SU-DHL-6 (cell line): ENCODE data around the gene LINGO1.

Experiments
- H2AFZ ChIP-seq: fragments of 200-600 bp; sonication (generic); 2 replicates; pipeline ENCODE4 v1.6.1; 2014; ENCODE audit warnings: low read depth, mild to moderate bottlenecking, moderate library complexity, mixed read lengths, antibody characterized with exemption, low read length; ENCODE audit not compliant: severe bottlenecking
- H3F3A ChIP-seq: fragments of 200-600 bp; shearing (Covaris generic); 2 replicates; pipeline ENCODE4 v1.6.0; 2016; ENCODE audit warnings: antibody characterized with exemption, mild to moderate bottlenecking; ENCODE audit not compliant: insufficient read depth
- H3K27ac ChIP-seq: fragments of 200-600 bp; sonication (generic); 2 replicates; pipeline ENCODE4 v1.5.1; 2016; ENCODE audit warnings: low read depth, mild to moderate bottlenecking, low read length, moderate library complexity, mixed read lengths
- H3K27me3 ChIP-seq: fragments of 200-600 bp; sonication (generic), shearing (Covaris generic); 2 replicates; pipeline ENCODE4 v1.6.0; 2014; ENCODE audit warnings: mild to moderate bottlenecking, low read length
- H3K36me3 ChIP-seq: fragments of 200-600 bp; sonication (generic); 2 replicates; pipeline ENCODE4 v1.6.1; 2014; ENCODE audit warnings: mild to moderate bottlenecking, low read length, mixed read lengths
- H3K4me2 ChIP-seq: fragments of 300-600, 200-600 bp; shearing (Covaris generic), sonication (generic); 2 replicates; pipeline ENCODE4 v1.6.0; 2014; ENCODE audit warnings: low read length, low read depth, mild to moderate bottlenecking; ENCODE audit not compliant: poor library complexity, severe bottlenecking
- H3K4me3 ChIP-seq: fragments of 200-600 bp; sonication (generic); 2 replicates; pipeline ENCODE4 v1.5.1; 2014; ENCODE audit warnings: antibody characterized with exemption, low read length, mild to moderate bottlenecking, mixed read lengths; ENCODE audit not compliant: insufficient read depth, poor library complexity, severe bottlenecking
- H3K79me2 ChIP-seq: fragments of 200-600 bp; sonication (generic); 2 replicates; pipeline ENCODE4 v1.6.1; 2014; ENCODE audit warnings: mild to moderate bottlenecking, low read length, moderate library complexity; ENCODE audit not compliant: insufficient read depth
- H3K9ac ChIP-seq: fragments of 200-600 bp; sonication (generic); 2 replicates; pipeline ENCODE4 v1.7.0; 2014; ENCODE audit warnings: mild to moderate bottlenecking, low read length
- H3K9me2 ChIP-seq: fragments of 200-600 bp; sonication (generic); replicated peaks from 2 replicates; pipeline ENCODE4 v1.6.1; 2014; ENCODE audit warnings: low read length; ENCODE audit not compliant: insufficient read depth
- H3K9me3 ChIP-seq: fragments of 200-600 bp; sonication (generic); 2 replicates; pipeline ENCODE4 v1.6.1; 2014; ENCODE audit warnings: low read length, mixed read lengths; ENCODE audit not compliant: insufficient read depth
- H4K20me1 ChIP-seq: fragments of 200-600 bp; sonication (generic); 2 replicates; pipeline ENCODE4 v1.6.1; 2014; ENCODE audit warnings: low read depth, mild to moderate bottlenecking, antibody characterized with exemption, low read length, moderate library complexity, mixed read lengths
- EZH2phosphoT487 ChIP-seq: fragments of 200-600 bp; sonication (generic), shearing (Covaris generic); conservative IDR thresholded peaks from 2 replicates; pipeline ENCODE4 v1.6.1; 2018; ENCODE audit warnings: mild to moderate bottlenecking, antibody characterized with exemption, low read length, moderate library complexity, mixed read lengths
- TF ChIP-seq, protein P1 (sequence below): fragments of 200-600 bp; sonication (generic); IDR thresholded peaks from one replicate; pipeline ENCODE4 v1.5.1; 2017; ENCODE audit warnings: antibody characterized with exemption, mild to moderate bottlenecking, low read length, moderate library complexity; ENCODE audit not compliant: insufficient read depth, poor library complexity, severe bottlenecking

LINGO1 gene

DNA sequence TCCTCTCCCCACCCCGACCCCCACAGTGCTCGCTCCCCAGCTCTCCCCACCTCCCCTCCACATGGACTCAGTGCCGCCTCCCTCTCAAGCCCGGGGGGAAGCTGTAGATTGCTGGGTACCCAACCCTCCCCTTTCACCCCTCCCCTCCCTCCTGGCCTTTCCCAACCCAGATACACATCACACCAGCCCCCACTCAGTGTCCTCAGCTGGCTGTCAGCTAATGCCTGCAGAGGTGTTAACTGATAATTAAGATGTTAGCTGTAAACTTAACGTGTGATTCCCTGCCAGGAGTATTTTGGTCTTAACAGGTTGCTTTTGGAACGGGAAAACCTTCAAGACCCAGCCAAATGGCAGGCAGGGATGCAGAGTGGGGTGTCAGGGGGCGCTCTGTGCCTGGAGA, 39.4 kb upstream of the LINGO1 start:
- Histone ChIP-seq H3K9me3 (no peaks in the 10 kb centered on the region), H4K20me1 (no peaks in the 10 kb centered on the region), H3K9ac (no peak overlapping the region), H3K27me3 (no peaks in the 10 kb centered on the region), H3K4me2 (no peak overlapping the region), H3K4me3 (no peak overlapping the region), H3K9me2 (no peaks in the 10 kb centered on the region), H2AFZ (no peak overlapping the region), H3K79me2 (no peaks in the 10 kb centered on the region), H3K36me3 (no peaks in the 10 kb centered on the region), H3K27ac (no peak overlapping the region), H3F3A (no peaks in the 10 kb centered on the region)
- TF ChIP-seq, protein P1, sequence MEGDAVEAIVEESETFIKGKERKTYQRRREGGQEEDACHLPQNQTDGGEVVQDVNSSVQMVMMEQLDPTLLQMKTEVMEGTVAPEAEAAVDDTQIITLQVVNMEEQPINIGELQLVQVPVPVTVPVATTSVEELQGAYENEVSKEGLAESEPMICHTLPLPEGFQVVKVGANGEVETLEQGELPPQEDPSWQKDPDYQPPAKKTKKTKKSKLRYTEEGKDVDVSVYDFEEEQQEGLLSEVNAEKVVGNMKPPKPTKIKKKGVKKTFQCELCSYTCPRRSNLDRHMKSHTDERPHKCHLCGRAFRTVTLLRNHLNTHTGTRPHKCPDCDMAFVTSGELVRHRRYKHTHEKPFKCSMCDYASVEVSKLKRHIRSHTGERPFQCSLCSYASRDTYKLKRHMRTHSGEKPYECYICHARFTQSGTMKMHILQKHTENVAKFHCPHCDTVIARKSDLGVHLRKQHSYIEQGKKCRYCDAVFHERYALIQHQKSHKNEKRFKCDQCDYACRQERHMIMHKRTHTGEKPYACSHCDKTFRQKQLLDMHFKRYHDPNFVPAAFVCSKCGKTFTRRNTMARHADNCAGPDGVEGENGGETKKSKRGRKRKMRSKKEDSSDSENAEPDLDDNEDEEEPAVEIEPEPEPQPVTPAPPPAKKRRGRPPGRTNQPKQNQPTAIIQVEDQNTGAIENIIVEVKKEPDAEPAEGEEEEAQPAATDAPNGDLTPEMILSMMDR = no peak
- TF ChIP-seq EZH2phosphoT487 = no peak

DNA sequence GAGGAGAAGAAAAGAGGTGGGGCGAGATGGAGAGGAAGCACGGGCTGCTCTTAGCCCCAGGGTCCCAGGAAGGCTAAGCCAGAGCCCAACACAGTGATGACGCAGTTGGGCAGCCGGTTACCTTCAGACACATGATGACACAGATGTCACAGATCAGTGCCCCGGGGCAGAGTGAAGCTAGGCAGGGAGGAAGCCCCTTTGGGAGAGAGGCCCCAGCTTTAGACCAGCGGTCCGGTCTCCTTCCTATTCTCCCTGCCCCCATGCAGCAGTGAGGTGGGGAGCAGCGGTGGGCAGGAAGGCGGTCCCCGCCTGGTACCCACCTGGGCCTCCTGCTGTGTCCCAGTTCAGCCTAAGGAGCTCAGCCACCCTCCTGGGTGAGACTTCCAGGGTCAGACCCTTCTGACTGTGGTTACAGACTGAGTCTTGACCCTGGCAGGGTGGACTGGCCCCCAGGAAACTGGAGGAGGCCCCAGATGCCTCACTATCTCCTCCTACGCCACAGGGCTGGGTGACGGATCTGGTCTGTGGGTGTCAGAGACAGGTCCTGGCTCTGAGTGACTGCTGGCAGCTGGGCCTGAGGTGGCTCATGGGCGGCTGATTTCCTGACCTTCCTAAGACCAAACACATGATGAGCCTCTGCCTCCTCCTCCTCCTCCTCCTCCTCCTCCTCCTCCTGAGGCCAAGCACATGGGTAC, 38.8 kb upstream of the LINGO1 start:
- TF ChIP-seq, protein P1 = no peak
- no peak for TF ChIP-seq EZH2phosphoT487
- H4K20me1 ChIP-seq = no peaks in the 10 kb centered on the region
- no peaks in the 10 kb centered on the region for H3K36me3 ChIP-seq
- no peak overlapping the region for H3K4me2 ChIP-seq
- H3K9ac ChIP-seq = no peak overlapping the region
- no peak overlapping the region for H3K27ac ChIP-seq
- H3K4me3 ChIP-seq = no peak overlapping the region
- H3K27me3 ChIP-seq = no peaks in the 10 kb centered on the region
- H3K9me2 ChIP-seq = no peaks in the 10 kb centered on the region
- H2AFZ ChIP-seq = no peak overlapping the region
- no peaks in the 10 kb centered on the region for H3K9me3 ChIP-seq
- H3F3A ChIP-seq = no peaks in the 10 kb centered on the region
- H3K79me2 ChIP-seq = no peaks in the 10 kb centered on the region

DNA sequence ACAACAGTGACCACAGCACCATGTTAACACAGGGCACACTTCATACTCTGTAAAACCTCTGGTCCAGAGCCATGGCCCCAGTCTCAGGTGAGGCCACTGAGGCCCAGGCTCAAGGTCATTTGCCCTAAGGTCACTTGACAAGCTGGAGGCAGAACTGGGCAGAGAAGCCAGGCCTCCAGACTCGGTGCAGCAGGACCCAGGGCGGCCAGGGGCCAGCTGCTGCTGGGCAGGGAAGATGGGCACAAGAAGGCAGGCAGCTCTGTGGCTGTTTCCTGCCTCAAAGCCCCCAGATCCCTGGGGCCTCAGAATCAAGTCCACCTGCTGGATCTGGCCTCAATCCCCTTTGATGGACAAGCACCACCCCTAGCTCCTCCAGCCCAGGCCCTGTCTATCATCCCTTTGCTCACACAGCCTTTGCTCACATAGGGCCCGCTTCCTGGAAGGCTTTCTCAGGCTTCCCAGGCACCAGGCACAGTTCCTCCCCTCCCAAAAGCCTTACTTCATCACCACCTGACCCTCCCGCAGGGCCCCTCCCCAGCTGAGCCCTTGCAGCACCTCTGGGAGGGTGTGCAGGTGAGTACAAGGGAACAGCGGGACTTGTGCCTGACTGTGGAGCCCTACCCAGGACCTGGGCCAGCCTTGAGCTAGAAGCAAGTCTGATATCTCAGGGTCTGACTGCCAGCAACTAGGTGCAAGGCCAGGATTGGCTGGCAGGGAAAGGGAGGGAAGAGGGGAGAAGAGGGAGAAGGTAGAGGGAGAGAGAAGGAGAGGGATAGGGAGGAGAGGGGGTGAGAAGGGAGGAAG, 38.0 kb upstream of the LINGO1 start:
- H3K4me3 ChIP-seq = no peak overlapping the region
- no peaks in the 10 kb centered on the region for H3K9me3 ChIP-seq
- H2AFZ ChIP-seq = no peak overlapping the region
- no peak overlapping the region for H3K4me2 ChIP-seq
- H3F3A ChIP-seq = no peaks in the 10 kb centered on the region
- H3K27ac ChIP-seq = no peak overlapping the region
- TF ChIP-seq, protein P1 = no peak
- TF ChIP-seq EZH2phosphoT487 = no peak
- no peaks in the 10 kb centered on the region for H3K36me3 ChIP-seq
- no peaks in the 10 kb centered on the region for H3K79me2 ChIP-seq
- no peaks in the 10 kb centered on the region for H4K20me1 ChIP-seq
- no peaks in the 10 kb centered on the region for H3K27me3 ChIP-seq
- no peaks in the 10 kb centered on the region for H3K9me2 ChIP-seq
- no peak overlapping the region for H3K9ac ChIP-seq
